ENCODE data around the gene MAP4K4. TPM values are rescaled to one million over a fixed set of nuclear protein-coding genes. Genes with fewer than 3 reads are reported as not detected.

The MAP4K4 gene
- total and polyA plus RNA-seq, 2 donors from 2014 or later, result 8.4 to 62.8 TPM

GRCh38 chr2:101706819-101707177 lies 9.3 kb downstream of the MAP4K4 start:
- TF ChIP-seq CTCF (IDR thresholded peaks at IDR 0.05; ENCODE audit: borderline replicate concordance, extremely low read depth, insufficient read depth), result no peak
- Histone ChIP-seq H3K9ac (ENCODE audit: low read length in 3 of 3) (no peak overlapping the region), H3K27me3 (ENCODE audit: control insufficient read depth, insufficient read depth, low read length) (no peaks in the 10 kb centered on the region), H3K4me1 (ENCODE audit: control insufficient read depth in 2 of 3, insufficient read depth in 2 of 3, low read depth in 1 of 3, low read length in 3 of 3) (peaks cover 0 to 2% (median 0%) of the 10 kb centered on the region in 3 donors), H3K36me3 (ENCODE audit: control insufficient read depth in 2 of 3, insufficient read depth in 3 of 3, low read length in 3 of 3) (no peaks in the 10 kb centered on the region), H3K27ac (ENCODE audit: low read depth in 2 of 2, low read length in 2 of 2) (no peak overlapping the region), H3K9me3 (ENCODE audit: control insufficient read depth in 2 of 3, insufficient read depth in 1 of 3, low read length in 3 of 3) (no peaks in the 10 kb centered on the region), H3K4me3 (ENCODE audit: low read length in 3 of 3) (no peak overlapping the region)
- no peak for DNase-seq
- intact Hi-C loops (cut with DNase I), result no loop called here
- no peak for FAIRE-seq

- no peak for TF ChIP-seq CTCF (IDR thresholded peaks at IDR 0.05; ENCODE audit: borderline replicate concordance, extremely low read depth, insufficient read depth)
- Histone ChIP-seq H3K4me1 (ENCODE audit: control insufficient read depth in 2 of 3, insufficient read depth in 2 of 3, low read depth in 1 of 3, low read length in 3 of 3) (peaks cover 0 to 4% (median 2%) of the 10 kb centered on the region in 3 donors), H3K27me3 (ENCODE audit: control insufficient read depth, insufficient read depth, low read length) (no peaks in the 10 kb centered on the region), H3K9me3 (ENCODE audit: control insufficient read depth in 2 of 3, insufficient read depth in 1 of 3, low read length in 3 of 3) (no peaks in the 10 kb centered on the region), H3K27ac (ENCODE audit: low read depth in 2 of 2, low read length in 2 of 2) (no peak overlapping the region), H3K4me3 (ENCODE audit: low read length in 3 of 3) (no peak overlapping the region), H3K36me3 (ENCODE audit: control insufficient read depth in 2 of 3, insufficient read depth in 3 of 3, low read length in 3 of 3) (no peaks in the 10 kb centered on the region), H3K9ac (ENCODE audit: low read length in 3 of 3) (no peak overlapping the region)
- FAIRE-seq (no peak), DNase-seq (no peak)
- intact Hi-C loops (cut with DNase I), result no loop called here
Observed at GRCh38 chr2:101710036-101710435, 12.5 kb downstream of the MAP4K4 start.

GRCh38 chr2:101710471-101711318 lies 13.2 kb downstream of the MAP4K4 start:
- DNase-seq (no peak), FAIRE-seq (no peak)
- no peaks in the 10 kb centered on the region for H3K36me3 ChIP-seq (ENCODE audit: control insufficient read depth in 2 of 3, insufficient read depth in 3 of 3, low read length in 3 of 3)
- H3K9me3 ChIP-seq (ENCODE audit: control insufficient read depth in 2 of 3, insufficient read depth in 1 of 3, low read length in 3 of 3), result no peaks in the 10 kb centered on the region
- no peak overlapping the region for H3K4me3 ChIP-seq (ENCODE audit: low read length in 3 of 3)
- no peaks in the 10 kb centered on the region for H3K27me3 ChIP-seq (ENCODE audit: control insufficient read depth, insufficient read depth, low read length)
- no peak overlapping the region for H3K9ac ChIP-seq (ENCODE audit: low read length in 3 of 3)
- no peak overlapping the region for H3K27ac ChIP-seq (ENCODE audit: low read depth in 2 of 2, low read length in 2 of 2)
- TF ChIP-seq CTCF (IDR thresholded peaks at IDR 0.05; ENCODE audit: borderline replicate concordance, extremely low read depth, insufficient read depth), result no peak
- intact Hi-C loops (cut with DNase I), result no loop called here
- peaks cover 0 to 4% (median 0%) of the 10 kb centered on the region in 3 donors for H3K4me1 ChIP-seq (ENCODE audit: control insufficient read depth in 2 of 3, insufficient read depth in 2 of 3, low read depth in 1 of 3, low read length in 3 of 3)

Data from kidney (tissue), 14 donors.